HG03469 (cell line): ENCODE results near the gene PHLDA2.

Experiments
- ATAC-seq: cut with Tn5 transposase; IDR thresholded peaks from one replicate; pipeline ENCODE4 v1.9.1; 2021; ENCODE audit warnings: mild to moderate bottlenecking, moderate library complexity, moderate number of reproducible peaks; ENCODE audit not compliant: unreplicated experiment

The PHLDA2 gene

GRCh38 chr11:2930704-2931419, 1.6 kb upstream of the PHLDA2 start:
- ATAC-seq = no peak

DNA sequence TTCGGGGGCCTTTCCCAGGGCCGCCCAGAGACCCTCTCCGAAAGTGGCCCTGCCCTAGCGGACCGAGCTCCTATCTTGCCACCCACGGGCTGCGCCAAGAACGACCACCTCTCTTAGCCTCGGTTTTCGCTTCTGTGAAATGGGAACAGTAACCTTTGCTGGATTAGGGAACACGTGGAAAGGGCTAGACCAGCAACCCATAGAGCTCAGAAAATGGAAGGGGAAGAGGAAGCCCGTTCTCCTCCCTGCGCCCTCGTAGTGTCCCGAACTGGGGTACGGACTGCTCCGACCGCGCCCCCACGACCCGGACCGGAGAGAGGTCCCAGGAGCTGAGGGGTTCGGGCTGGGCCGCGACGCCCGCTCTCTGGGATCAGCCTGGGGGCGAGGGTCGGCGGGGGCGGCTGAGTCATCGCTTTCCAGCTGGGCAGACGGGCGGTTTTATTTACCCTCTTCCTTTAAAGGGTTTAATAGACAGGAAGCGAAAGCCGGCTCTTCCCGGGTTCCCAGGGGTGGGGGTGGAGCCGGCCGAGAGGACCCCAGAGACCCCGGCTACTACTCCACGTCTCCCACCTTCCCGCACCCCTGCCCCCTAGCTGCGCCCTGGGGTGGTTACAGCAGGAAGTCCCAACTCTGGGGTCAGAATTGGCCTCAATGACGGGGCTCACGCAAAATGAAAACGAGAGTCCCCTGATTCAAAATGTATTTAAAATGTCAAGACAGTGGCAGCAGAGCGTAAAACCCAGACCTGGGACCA, 907 bp upstream of the PHLDA2 start:
- no peak for ATAC-seq

GRCh38 chr11:2929531-2929949, 320 bp upstream of the PHLDA2 start:
- no peak for ATAC-seq

GRCh38 chr11:2927851-2928604, 1.2 kb downstream of the PHLDA2 start:
- ATAC-seq = no peak

DNA sequence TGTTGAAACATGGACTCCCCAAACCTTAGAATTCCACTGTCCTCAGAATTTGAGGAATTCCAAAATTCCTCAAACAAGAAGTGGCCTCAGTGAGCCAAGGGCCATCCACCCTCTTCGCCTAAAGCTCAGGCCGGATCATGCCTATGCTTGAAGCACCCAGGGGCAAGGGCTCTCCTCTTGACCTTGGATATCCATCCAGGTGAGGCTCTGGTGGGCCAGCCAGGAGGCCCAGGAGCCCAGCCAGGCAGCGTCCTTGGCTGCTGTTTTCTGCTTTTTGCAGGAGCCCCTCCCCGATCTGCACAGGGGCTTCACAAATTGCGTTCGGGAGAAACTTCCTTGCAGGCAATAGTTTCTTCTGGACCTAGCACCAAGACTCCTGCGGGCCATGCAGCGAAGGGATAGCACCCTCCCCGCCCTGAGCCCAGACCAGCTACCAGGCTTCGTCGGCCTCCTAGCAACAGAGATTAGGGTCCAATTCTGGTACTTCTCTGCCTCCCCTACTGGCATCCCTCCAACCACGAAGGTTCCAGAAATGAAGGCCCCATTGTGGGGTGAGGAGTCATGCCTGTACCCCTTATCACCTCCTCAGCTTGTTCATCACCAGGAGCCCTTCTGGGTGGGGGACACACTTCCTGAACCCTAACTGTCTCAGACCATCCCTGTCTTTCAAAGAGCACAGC, 2.0 kb downstream of the PHLDA2 start:
- ATAC-seq = no peak

GRCh38 chr11:2926611-2927051, 2.6 kb downstream of the PHLDA2 start:
- ATAC-seq = no peak

GRCh38 chr11:2924821-2925675, 4.2 kb downstream of the PHLDA2 start:
- ATAC-seq = no peak

DNA sequence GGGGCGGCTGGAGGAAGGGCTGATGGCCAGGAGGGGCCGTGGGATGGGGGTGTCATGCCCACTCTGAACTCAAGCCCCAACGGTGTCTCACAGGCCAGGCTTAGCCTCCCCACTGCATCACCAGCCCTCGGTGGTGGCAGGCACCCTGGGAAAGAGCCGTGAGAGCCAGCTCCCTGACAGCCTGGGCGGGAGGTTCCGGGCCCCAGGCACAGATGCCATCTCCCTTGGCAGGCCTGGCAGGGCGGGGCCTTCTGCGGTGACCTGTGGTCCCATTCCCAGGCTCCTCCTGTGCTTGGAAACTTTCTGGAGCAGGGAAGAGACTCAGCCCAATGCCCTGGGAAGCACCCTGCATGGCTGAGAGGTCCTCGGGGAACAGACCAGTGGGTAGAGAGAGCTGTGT, 4.8 kb downstream of the PHLDA2 start:
- no peak for ATAC-seq

DNA sequence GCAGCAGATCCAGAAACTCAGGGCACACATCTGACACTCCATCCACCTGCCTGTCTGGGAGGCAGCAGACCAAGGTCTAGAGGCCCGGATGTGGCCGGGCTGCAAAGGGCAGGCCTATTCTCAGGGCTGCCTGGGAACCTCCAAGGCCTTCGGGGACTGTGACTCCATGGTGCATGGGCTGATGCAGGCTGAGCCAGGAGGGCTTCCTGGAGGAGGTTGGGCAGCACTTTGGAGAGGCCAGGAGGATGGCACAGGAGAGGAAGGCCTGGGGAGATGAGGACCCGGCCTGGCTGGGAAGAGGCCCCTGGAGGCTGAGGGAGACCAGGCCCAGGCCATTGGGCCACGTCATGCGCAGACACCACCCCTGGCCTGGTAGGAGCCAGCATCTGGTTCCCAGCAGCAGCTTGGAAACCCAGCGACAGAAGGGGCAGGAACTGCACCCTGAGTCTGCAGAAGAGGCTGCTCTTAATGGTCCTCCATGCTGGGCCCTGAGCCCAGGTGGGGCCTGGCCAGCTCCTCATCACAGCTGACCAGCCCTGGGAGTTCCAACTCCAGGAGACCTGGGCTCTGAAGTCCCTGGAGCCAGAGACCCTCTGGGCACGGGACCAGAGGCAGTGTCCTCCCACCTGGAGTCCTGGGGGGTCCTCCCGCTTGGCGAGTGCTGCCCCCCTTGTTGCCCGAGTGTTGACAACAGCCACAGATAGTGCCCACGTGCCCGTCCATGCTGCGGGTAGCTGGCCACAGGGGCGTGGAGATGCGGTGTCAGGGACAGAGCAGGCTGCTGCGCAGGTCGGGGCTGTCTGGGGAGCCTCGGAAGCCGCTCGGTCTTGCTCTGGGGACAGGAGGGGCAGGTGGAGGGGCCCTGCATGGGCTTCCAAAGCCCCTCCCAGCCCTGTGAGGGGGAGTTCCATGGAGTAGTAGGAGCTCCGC, 5.5 kb downstream of the PHLDA2 start:
- ATAC-seq = no peak

- no peak for ATAC-seq
Observed at GRCh38 chr11:2922655-2923054, 6.6 kb downstream of the PHLDA2 start.

DNA sequence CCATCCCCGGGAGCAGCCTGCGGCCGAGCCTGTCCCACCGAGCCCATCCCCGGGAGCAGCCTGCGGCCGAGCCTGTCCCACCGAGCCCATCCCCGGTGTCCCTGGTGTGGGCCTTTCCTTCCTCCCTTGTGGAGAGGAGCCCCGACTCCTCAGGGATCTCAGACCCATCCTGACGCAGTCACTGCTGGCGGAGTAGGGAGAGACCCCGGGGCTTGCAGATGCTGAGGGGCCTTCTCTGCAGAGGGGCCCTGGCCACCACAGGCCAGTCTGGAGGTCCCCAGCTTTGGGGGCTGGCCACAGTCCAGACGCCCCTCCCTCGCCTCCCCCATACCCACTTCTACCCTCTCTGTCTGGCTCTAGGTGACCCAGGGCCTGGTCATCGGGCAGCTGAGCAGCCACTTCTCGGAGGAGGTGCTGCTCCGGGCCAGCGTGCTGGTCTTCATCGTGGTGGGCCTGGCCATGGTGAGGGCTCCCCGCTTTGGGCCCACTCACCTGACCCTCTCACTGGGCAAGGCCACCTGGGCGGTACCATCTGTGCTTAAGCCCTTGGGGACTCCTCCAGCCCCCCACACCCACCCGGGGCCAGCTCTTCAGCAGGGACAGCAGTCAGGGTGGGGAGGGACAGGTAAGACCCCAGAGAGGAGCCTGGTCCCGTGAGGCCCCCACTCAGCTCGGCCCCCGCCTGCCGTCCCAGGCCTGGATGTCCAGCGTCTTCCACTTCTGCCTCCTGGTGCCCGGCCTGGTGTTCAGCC, 7.3 kb downstream of the PHLDA2 start:
- no peak for ATAC-seq

GRCh38 chr11:2921261-2921660, 8.0 kb downstream of the PHLDA2 start:
- ATAC-seq = no peak

DNA sequence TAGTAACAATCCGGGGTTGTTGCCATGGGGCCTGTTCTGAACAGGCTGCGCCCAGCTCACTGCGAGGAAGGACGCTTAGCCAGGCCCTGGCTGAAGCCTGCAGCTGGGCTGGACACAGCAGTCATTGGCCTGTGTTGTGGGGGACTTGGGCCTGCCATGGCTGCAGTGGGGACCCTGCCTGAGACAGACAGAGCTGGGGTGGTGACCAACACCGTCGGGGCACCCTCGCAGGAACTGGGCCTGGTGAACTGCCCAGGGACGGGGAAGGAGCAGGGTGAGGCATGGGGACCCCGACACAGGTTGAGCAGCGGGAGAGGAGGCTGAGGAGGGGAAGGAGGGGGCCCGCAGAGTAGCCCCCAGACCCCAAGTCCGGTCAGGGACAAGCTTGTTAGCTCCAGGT, 8.9 kb downstream of the PHLDA2 start:
- ATAC-seq = no peak

- no peak for ATAC-seq
Observed at GRCh38 chr11:2919837-2920236, 9.4 kb downstream of the PHLDA2 start.

DNA sequence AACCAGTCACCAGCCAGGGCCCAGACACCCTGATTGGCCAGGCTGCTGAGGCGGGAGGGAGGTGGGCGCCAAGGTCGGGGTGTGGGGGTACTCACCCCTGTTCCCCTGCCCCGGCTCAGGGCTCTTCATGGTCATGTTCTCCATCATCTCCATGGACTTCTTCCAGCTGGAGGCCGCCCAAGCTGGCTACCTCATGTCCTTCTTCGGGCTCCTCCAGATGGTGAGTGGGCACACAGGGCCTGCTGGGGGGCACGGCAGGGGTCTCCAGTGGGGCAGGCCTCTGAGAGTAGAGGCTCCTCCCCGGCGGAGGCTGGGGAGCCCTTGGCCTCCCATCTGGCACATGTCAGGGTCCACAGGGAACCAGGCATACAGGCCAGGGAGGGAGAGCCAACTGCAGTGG, 10.0 kb downstream of the PHLDA2 start:
- ATAC-seq = no peak

DNA sequence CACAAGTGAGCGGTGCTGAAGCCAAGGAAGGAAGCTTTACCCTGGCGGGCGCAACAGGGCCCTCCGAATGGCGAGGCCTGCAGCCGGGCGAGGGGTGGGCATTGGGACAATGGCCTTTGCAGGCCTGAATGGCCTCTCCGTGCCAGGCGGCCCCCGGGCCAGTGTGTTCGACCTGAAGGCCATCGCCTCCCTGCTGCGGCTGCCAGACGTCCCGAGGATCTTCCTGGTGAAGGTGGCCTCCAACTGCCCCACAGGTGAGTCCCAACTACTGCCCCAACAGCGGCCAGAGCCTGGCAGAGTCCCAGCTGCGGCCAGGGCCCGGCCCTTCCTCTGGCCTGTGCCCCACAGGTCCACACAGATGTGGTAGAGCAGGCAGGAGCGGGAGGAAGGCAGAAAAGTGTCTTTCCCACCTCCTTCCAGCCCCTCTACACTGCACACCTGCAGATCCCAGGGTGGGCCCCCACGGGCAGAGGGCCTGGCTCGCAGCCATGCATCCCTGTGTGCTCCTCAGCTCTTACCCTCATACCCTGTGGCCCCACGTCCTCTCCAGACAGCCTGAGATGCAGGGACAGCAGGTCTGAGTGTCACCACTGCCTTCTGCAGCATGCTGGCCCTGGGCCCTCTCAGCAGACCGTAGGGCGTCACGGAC, 11.3 kb downstream of the PHLDA2 start:
- no peak for ATAC-seq

- no peak for ATAC-seq
Observed at GRCh38 chr11:2916892-2917645, 12.2 kb downstream of the PHLDA2 start.
